Spleen (tissue), 11 donors: ENCODE measurements around the gene KLK7. TPM values are rescaled to one million over a fixed set of nuclear protein-coding genes. Genes with fewer than 3 reads are reported as not detected.

ENCODE experiments used
- DNase-seq: peaks from one replicate; pipeline ENCODE4 v3.0.0-alpha.2; 2020
- H3K27ac ChIP-seq, 8 donors: fragments of 200-600 bp; sonication (generic) in 7 of 8; 1 replicate in 4 of 8; 2 replicates in 4 of 8; pipeline versions ENCODE4 v1.5.0 to v1.8.0; 2016 to 2021; ENCODE audit warnings: inconsistent platforms in 4 of 8, mild to moderate bottlenecking in 4 of 8, moderate library complexity in 1 of 8
- H3K27me3 ChIP-seq, 7 donors: fragments of 200-600 bp; sonication (generic) in 6 of 7; replicated peaks in 1 of 7; 1 replicate in 4 of 7; 2 replicates in 3 of 7; pipeline versions ENCODE4 v1.5.0 to v1.8.0; 2016 to 2021; ENCODE audit warnings: inconsistent platforms in 3 of 7, mild to moderate bottlenecking in 1 of 7
- H3K36me3 ChIP-seq, 6 donors: fragments of 200-600 bp; sonication (generic) in 5 of 6; 1 replicate in 4 of 6; 2 replicates in 2 of 6; pipeline versions ENCODE4 v1.5.0 to v1.8.0; 2016 to 2021; ENCODE audit warnings: inconsistent platforms in 2 of 6
- H3K4me1 ChIP-seq, 6 donors: fragments of 200-600 bp; sonication (generic) in 5 of 6; 1 replicate in 3 of 6; 2 replicates in 3 of 6; pipeline versions ENCODE4 v1.5.0 to v1.8.0; 2016 to 2021; ENCODE audit warnings: inconsistent platforms in 3 of 6
- H3K4me3 ChIP-seq, 8 donors: fragments of 200-600 bp; sonication (generic) in 7 of 8; 1 replicate in 4 of 8; 2 replicates in 4 of 8; pipeline versions ENCODE4 v1.5.0 to v1.8.0; 2016 to 2021; ENCODE audit warnings: inconsistent platforms in 4 of 8, mild to moderate bottlenecking in 4 of 8, moderate library complexity in 2 of 8
- H3K9me3 ChIP-seq, 8 donors: fragments of 200-600 bp; sonication (generic) in 7 of 8; 1 replicate in 4 of 8; 2 replicates in 4 of 8; pipeline versions ENCODE4 v1.5.0 to v1.8.0; 2016 to 2021; ENCODE audit warnings: inconsistent platforms in 4 of 8
- CTCF ChIP-seq, 11 experiments: fragments of 200-600 bp in 7 of 11; fragments of 450-650 bp in 4 of 11; sonication (generic) in 4 of 11; IDR thresholded peaks in 8 of 11; conservative IDR thresholded peaks in 3 of 11; 1 replicate in 7 of 11; 2 replicates in 4 of 11; pipeline versions ENCODE4 v1.4.0 to v1.8.0; 2016 to 2021; ENCODE audit warnings: antibody characterized with exemption in 11 of 11, inconsistent platforms in 4 of 11, mild to moderate bottlenecking in 1 of 11
- POLR2A ChIP-seq, 3 donors: fragments of 450-650 bp; IDR thresholded peaks; one replicate each; pipeline ENCODE4 v1.5.1; 2017; ENCODE audit warnings: antibody characterized with exemption in 3 of 3, mild to moderate bottlenecking in 1 of 3
- POLR2AphosphoS5 ChIP-seq, 3 donors: sonication (generic); formaldehyde crosslinking; IDR thresholded peaks; one replicate each; pipeline ENCODE4 v1.5.1; 2017; ENCODE audit warnings: antibody characterized with exemption in 3 of 3
- WGBS, 5 donors: extraction: QIAGEN DNeasy Blood & Tissue Kit in 3 of 5; methylation state at CpG; one replicate each; pipeline versions ENCODE4 v1.1.5 to v1.1.7; 2013 to 2018; 5-methylcytosine and 5-hydroxymethylcytosine counted together
- intact Hi-C: fragments of 100-400 bp; cut with DNase I; formaldehyde crosslinking; loops from one replicate; pipeline ENCODE4 v1.15.0; 2023; ENCODE audit warnings: low total_unique reads
- polyA plus RNA-seq, 3 donors: library from polyadenylated mRNA; stranded (reverse); fragments of 200-250 nt; gene quantifications; one replicate each; pipeline ENCODE4 v1.2.1, GENCODE V29; 2013
- total RNA-seq, 7 donors: library from RNA; depleted of rRNA in 3 of 7; stranded (reverse); fragments of >200 nt in 3 of 7; fragmentation: NEBNext Ultra II Directional in 4 of 7; extraction: Animal tissue kit (Norgen Biotek cat#: 25700) in 4 of 7; gene quantifications; one replicate each; pipeline versions ENCODE4 v1.1.0 to v1.2.1, GENCODE V29; 2016 to 2021
- donor health status: healthy with polysubstance abuse.
- donor health status: DM: no; HTN: no; CAD: no; lungs with moderate emphysema.
- donor health status: DM: no; HTN: no; CAD: no.
- donor health status: Bipolar disorder and iron deficiency.
- donor health status: healthy.
- donor health status: DM: no; HTN: no; CAD: no.
- donor health status: DM: yes; HTN: yes; CAD: no.

The KLK7 gene
- total and polyA plus RNA-seq, 10 donors = 0.03 to 1.6 (median 0.23) TPM; not detected in 5

- intact Hi-C loops = no loop called here
- H3K4me3 ChIP-seq = no peak overlapping the region
- no peak for TF ChIP-seq POLR2A (IDR thresholded peaks at IDR 0.05)
- TF ChIP-seq CTCF (IDR thresholded peaks at IDR 0.05 in 8 of 11, conservative IDR thresholded peaks at IDR 0.05 in 3 of 11) = no peak
- 75 to 91% (median 79%) methylated on average over 4 of the region's 4 CpGs for WGBS, 5 donors
- H3K36me3 ChIP-seq = no peaks in the 10 kb centered on the region
- H3K9me3 ChIP-seq = peaks cover 0 to 4% (median 0%) of the 10 kb centered on the region in 8 donors
- peaks cover 0 to 35% (median 0%) of the 10 kb centered on the region in 7 donors for H3K27me3 ChIP-seq
- no peak for DNase-seq
- no peaks in the 10 kb centered on the region for H3K4me1 ChIP-seq
- no peak overlapping the region for H3K27ac ChIP-seq
Observed at GRCh38 chr19:50947123-50947522, 36.6 kb downstream of the KLK7 start.

- no peak for DNase-seq
- Histone ChIP-seq H3K27me3 (peaks cover 0 to 28% (median 0%) of the 10 kb centered on the region in 7 donors), H3K4me1 (no peaks in the 10 kb centered on the region), H3K27ac (no peak overlapping the region), H3K4me3 (no peak overlapping the region), H3K36me3 (no peaks in the 10 kb centered on the region), H3K9me3 (peaks cover 0 to 10% (median 0%) of the 10 kb centered on the region in 8 donors)
- 56 to 68% (median 61%) methylated on average over 4 of the region's 4 CpGs for WGBS, 5 donors
- intact Hi-C loops = no loop called here
- TF ChIP-seq POLR2AphosphoS5 (IDR thresholded peaks at IDR 0.05) (no peak), POLR2A (IDR thresholded peaks at IDR 0.05) (no peak), CTCF (IDR thresholded peaks at IDR 0.05 in 8 of 11, conservative IDR thresholded peaks at IDR 0.05 in 3 of 11) (no peak)
Observed at GRCh38 chr19:50944795-50945194, 38.9 kb downstream of the KLK7 start.

GRCh38 chr19:50943074-50943828 lies 40.5 kb downstream of the KLK7 start:
- H3K27me3 ChIP-seq = peaks cover 0 to 31% (median 0%) of the 10 kb centered on the region in 7 donors
- WGBS, 5 donors = 75 to 85% (median 78%) methylated on average over 9 to 10 of the region's 10 CpGs
- no peak overlapping the region for H3K4me3 ChIP-seq
- intact Hi-C loops = no loop called here
- H3K36me3 ChIP-seq = no peaks in the 10 kb centered on the region
- no peaks in the 10 kb centered on the region for H3K4me1 ChIP-seq
- TF ChIP-seq POLR2A (IDR thresholded peaks at IDR 0.05) (no peak), POLR2AphosphoS5 (IDR thresholded peaks at IDR 0.05) (no peak), CTCF (IDR thresholded peaks at IDR 0.05 in 8 of 11, conservative IDR thresholded peaks at IDR 0.05 in 3 of 11) (no peak)
- peaks cover 0 to 15% (median 6%) of the 10 kb centered on the region in 8 donors for H3K9me3 ChIP-seq
- DNase-seq = no peak
- no peak overlapping the region for H3K27ac ChIP-seq

- TF ChIP-seq POLR2A (IDR thresholded peaks at IDR 0.05) (no peak), POLR2AphosphoS5 (IDR thresholded peaks at IDR 0.05) (no peak), CTCF (IDR thresholded peaks at IDR 0.05 in 8 of 11, conservative IDR thresholded peaks at IDR 0.05 in 3 of 11) (no peak)
- no peak overlapping the region for H3K27ac ChIP-seq
- DNase-seq = no peak
- intact Hi-C loops = no loop called here
- no peaks in the 10 kb centered on the region for H3K4me1 ChIP-seq
- H3K4me3 ChIP-seq = no peak overlapping the region
- peaks cover 0 to 43% (median 0%) of the 10 kb centered on the region in 7 donors for H3K27me3 ChIP-seq
- H3K36me3 ChIP-seq = no peaks in the 10 kb centered on the region
- 48 to 67% (median 60%) methylated on average over 2 of the region's 2 CpGs for WGBS, 5 donors
- H3K9me3 ChIP-seq = peaks cover 0 to 15% (median 6%) of the 10 kb centered on the region in 8 donors
Observed at GRCh38 chr19:50939596-50939995, 44.1 kb downstream of the KLK7 start.
